Activated CD4-positive, alpha-beta T cell treated with anti-CD3 and anti-CD28 coated beads for 48 hours (primary cell): ENCODE measurements around the gene SCG3.
"Not testable (repeated sequence)": the region's sequence is repeated elsewhere in the genome, so short reads cannot be mapped to it uniquely, and the experiment has no call there.

ENCODE experiments used
- DNase-seq: peaks from one replicate; pipeline ENCODE4 v3.0.0-alpha.2; 2020

SCG3 gene

GRCh38 chr15:51681303-51681963 is at the start of gene SCG3:
Gene SCG3, plus strand, starts transcription at chr15:51681503. Its CDS starts 253 bp downstream, at chr15:51681756.
- peak; percentile 80 for DNase-seq

- peak; percentile 9 for DNase-seq
These were observed 46.6 kb upstream of the SCG3 start for GRCh38 chr15:51634591-51635198.

- no peak for DNase-seq
These were observed 39.7 kb upstream of the SCG3 start for GRCh38 chr15:51641490-51642130.

DNA sequence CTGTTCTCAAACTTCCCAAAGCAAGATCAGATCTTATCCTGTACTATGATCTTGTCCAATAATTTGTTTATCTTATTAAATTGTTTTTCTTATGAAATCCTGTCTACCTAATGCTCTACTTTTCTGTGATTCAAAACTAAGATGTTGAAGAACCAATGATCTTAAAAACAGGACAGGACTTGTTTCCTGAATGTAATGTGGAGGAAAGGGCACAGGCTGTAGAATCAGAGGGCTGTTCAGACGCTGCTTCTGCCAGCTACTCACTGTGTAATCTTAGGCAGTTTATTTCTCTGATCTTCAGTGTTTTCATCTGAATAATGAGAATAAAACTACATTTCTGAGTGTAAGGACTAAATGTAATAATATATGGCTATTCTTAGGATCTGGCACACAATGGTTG is 38.6 kb upstream of the SCG3 start:
- DNase-seq, result no peak

GRCh38 chr15:51647128-51647562 is 34.2 kb upstream of the SCG3 start:
- no peak for DNase-seq

- not testable (repeated sequence) for DNase-seq
These were observed 33.2 kb upstream of the SCG3 start for GRCh38 chr15:51648101-51648500.

- not testable (repeated sequence) for DNase-seq
These were observed 32.7 kb upstream of the SCG3 start for GRCh38 chr15:51648643-51649042.

DNA sequence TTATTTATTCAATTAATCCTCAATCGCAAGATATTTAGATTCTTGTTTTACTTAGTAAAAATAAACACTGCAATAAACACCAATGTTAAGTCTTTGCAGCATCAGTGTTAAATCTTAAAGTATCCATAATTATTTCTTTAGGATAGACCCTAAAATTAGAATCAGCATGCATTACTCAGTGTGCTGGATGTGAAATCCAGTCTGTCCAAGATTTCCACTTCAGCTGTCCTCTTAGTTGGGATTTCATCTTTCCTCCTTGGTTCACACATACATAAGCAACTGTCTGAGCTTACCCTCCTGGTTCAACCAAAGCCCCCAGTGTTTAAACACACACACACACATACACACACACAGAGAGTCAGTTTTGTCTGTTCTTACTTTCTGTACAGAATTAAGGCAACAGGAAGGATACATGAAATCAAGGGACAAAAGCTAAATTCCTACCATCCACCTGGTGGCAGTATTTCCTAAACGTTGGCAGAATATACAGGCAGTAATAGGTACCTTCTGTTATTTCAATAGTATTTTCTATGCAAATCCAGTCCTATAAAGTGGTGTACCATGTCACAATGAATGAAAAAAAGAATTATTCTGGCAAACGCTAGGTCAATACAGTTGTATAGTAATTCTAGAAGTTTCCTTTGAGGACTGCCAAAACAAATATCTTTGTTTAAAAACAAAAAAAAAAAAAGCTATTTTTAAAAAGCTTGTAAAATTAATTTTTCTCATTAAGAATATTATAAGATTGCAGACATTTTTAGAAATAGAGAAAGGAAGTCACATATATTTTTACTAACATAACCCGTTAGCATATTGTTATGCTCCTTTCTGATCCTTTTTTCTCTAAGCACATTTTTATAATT is 31.4 kb upstream of the SCG3 start:
- DNase-seq, result peak; percentile 28

DNA sequence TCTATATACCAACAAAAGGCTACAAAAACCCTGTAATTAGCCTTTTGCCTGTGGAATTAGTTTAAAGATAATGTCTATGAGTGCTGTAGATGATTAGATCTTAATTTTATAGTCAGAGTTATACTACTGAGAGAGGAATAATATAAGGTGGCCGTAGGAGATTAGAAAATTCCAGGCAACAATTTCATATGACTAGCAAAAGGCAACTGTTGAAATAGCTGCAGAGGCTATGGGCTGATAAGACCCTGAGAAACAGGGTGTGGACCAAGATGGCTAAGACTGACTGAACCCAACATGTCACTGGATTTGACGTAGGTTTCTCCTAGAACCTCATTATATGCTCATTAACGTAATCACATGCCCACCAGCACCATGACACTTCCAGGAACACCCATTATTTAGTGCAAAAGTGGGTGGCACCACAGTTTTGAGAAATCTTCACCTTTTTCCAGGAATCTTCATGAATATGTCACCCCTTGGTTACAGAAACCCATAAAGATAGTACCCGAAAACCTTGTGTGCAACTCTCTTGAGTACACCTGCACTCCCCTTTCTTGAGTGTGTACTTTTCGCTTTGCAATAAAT is 29.1 kb upstream of the SCG3 start:
- no peak for DNase-seq

DNA sequence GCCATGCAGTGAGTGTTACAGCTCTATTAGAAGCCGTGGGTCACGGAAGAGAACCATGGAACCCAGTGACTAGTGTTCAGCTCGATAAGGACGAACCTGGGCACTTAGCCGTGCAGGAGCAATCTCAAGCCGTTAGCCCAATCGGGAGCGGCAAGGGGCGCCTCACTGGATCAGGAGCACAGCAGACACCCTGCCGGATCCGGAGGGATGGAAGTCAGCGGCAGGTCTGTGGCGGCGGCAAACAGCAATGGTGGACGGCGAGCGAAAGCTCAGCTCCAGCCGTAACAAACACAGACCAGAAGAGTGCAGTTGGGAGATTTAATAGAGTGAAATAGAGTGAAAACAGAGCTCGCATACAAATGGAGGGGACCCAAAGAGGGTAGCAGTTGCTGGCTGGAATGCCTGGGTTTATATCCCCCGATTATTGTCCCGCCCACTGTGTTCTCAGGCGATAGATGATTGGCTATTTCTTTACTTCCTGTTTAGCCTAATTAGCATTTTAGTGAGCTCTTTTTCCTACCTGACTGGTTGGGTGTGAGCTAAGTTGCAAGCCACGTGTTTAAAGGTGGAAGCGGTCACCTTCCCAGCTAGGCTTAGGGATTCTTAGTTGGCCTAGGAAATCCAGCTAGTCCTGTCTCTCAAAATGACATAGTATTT is 25.8 kb upstream of the SCG3 start:
- peak; percentile 6 for DNase-seq

GRCh38 chr15:51658664-51659063 is 22.6 kb upstream of the SCG3 start:
- no peak for DNase-seq

GRCh38 chr15:51661072-51661471 is 20.2 kb upstream of the SCG3 start:
- DNase-seq, result no peak

- no peak for DNase-seq
These were observed 13.8 kb upstream of the SCG3 start for GRCh38 chr15:51667478-51667877.

DNA sequence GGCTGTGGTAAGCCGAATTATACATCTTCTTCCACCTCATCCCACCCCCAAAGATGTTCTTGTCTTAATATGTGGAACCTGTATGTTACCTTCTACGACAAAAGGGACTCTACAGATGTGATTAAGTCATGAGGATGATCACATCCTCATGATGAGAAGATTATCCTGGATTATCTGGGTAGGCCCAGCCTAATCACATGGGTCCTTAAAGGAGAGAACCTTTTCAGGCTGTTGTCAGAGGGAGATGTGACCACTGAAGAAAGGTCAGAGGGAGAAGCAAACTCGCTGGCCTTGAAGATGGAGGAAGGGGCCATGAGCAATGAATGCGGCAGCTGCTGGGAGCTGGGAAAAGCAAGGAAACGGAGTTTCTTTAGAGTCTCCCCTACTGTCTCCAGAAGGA is 12.9 kb upstream of the SCG3 start:
- no peak for DNase-seq

DNA sequence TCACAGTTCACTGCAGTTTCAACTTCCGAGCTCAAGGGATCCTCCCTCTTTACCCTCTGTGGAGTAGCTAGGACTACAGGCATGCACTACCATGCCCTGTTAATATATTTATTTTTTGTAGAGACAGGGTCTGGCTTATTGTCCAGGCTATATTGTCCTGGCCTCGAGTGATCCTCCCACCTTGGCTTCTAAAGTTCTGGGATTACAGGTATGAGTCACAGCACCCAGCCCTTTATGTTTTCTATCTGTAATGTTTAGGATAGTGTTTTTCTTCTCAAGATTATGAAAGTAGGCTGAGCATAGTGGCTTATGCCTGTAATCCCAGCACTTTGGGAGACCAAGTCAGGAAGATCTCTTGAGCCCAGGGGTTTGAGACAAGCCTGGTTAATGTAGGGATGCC is 11.9 kb upstream of the SCG3 start:
- no peak for DNase-seq

DNA sequence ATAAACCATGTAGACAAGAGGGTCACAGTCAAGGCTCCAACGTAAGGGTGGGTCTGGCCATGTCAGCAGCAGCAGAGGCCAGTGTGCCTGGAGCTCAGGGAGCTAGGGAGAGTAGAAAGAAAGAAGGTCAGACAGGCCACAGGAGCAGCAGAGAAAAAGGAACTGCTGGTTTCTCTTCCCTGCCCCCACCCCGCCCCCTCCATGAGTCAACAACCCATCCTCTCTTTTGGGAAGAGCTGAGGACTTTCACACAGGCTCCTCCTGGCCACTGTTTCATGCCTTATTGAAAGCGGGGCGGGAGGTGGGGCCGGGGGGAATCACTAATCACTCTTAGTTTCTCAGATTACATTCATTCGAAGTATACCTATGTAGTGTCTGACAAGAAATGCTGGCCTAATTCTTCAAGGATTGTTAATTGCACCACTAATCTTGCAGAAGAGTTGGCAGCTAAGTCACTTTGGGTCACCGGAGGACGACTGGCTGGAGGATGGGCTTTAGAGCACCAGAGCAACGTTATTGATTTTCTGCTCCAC is 9.1 kb upstream of the SCG3 start:
- DNase-seq, result no peak

- no peak for DNase-seq
These were observed 8.1 kb upstream of the SCG3 start for GRCh38 chr15:51672913-51673857.

GRCh38 chr15:51675234-51675633 is 6.1 kb upstream of the SCG3 start:
- no peak for DNase-seq

- DNase-seq, result no peak
These were observed 4.3 kb upstream of the SCG3 start for GRCh38 chr15:51677021-51677420.

DNA sequence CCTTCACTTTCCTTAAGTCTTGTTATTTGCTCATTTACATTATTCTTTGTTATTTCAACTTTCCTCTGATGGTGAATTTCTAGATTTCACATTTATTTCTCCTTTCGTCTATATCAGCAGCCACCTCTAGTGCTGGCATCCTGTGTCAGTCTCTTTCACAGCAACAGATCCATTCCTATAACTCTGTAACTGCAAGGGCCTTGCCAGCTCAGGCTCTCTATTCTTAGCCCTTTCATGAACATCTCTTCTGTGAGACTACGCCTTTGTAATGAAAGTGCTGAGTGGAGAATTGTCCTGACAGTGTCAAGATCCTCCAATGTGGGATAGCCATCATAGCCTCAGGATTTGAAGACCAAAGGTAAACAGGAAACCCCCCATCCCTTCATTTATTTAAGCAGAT is 3.9 kb upstream of the SCG3 start:
- DNase-seq, result no peak

DNA sequence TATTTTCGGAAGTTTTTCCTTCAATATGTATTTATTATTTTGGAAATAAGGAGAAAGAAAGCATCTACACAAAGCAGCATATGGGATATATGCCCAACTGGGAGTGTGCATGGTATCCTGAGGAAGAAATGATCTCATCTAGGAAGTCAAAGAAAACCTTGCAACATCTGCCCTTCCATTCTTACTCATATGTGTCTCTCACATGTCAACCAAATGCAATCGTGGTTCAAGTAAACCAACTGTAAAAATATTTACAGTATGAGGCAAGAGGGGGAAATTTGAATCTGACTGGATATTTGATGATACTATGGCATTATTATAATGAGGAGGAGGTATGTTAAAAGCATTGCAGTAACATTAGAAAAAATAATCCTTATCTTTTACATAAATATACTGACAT is 3.2 kb upstream of the SCG3 start:
- no peak for DNase-seq
